Measurements from ENCODE around the gene HOTAIR. TPM values are rescaled to one million over a fixed set of nuclear protein-coding genes. Genes with fewer than 3 reads are reported as not detected.

The HOTAIR gene
- polyA plus RNA-seq, 3 donors from 2014 or later, result not detected

DNA sequence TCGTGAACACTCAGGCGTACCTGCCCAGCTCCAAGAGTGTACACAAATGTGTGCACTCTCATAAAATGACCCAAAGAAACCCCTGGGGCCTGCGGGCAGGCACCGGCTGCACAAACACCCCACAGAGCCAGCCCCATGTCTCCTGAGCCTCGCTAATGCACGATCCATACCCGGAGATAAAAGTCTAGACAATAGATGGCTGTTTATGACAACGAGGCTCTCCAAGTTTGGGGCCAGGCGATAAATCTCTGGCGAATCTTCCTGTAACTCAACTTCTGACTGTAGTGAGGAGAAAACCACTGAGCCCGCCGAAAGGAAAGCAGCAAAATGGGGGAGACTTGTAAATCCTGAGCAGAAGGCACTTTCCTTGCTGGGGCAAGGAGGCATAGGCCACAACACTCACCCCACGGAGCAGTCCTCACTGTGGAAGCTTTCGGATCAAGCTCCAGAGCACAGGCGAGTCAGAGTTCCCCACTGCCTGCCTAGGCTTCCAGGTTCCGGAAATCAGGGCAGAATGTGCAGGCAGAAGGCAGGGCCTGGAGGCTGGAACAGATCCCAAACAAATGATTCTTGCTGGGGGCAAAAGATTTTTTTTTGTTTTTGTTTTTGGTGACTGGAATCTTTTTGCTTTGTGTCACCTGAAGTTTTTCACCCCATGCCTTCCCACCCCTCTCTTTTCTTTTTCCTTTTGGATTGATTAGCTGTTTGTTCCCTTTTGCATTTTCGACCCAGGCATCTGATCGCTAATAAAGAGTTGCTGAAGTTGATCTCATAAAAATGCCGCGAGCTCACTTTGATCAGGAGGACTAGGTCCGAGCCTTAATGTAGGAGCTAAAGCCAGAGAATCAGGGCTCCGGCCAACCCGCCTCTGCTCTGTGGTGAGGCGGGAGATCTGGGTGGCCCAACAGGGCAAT is 6.3 kb downstream of the HOTAIR start:
- H3K36me3 Mint-ChIP-seq, result no peaks in the 10 kb centered on the region
- no peak overlapping the region for H3K4me3 Mint-ChIP-seq
- peaks cover 0 to 12% (median 0%) of the 10 kb centered on the region in 6 donors for H3K9me3 Mint-ChIP-seq
- peaks cover 30 to 40% of the 10 kb centered on the region in 2 donors for H3K4me1 Mint-ChIP-seq
- no peak for DNase-seq
- H3K27me3 Mint-ChIP-seq (ENCODE audit: low read depth in 3 of 3), result peaks cover 67 to 80% (median 78%) of the 10 kb centered on the region in 3 donors
- H3K27ac Mint-ChIP-seq, result no peak overlapping the region

- no peaks in the 10 kb centered on the region for H3K36me3 Mint-ChIP-seq
- peaks cover 67 to 79% (median 78%) of the 10 kb centered on the region in 3 donors for H3K27me3 Mint-ChIP-seq (ENCODE audit: low read depth in 3 of 3)
- no peak overlapping the region for H3K27ac Mint-ChIP-seq
- peak overlapping the region in 1 of 5 donors; percentile 41 for H3K4me3 Mint-ChIP-seq
- H3K4me1 Mint-ChIP-seq, result peaks cover 24 to 37% of the 10 kb centered on the region in 2 donors
- DNase-seq, result no peak
- peaks cover 0 to 6% (median 0%) of the 10 kb centered on the region in 6 donors for H3K9me3 Mint-ChIP-seq
These were observed 7.3 kb downstream of the HOTAIR start for GRCh38 chr12:53967421-53967925.

DNA sequence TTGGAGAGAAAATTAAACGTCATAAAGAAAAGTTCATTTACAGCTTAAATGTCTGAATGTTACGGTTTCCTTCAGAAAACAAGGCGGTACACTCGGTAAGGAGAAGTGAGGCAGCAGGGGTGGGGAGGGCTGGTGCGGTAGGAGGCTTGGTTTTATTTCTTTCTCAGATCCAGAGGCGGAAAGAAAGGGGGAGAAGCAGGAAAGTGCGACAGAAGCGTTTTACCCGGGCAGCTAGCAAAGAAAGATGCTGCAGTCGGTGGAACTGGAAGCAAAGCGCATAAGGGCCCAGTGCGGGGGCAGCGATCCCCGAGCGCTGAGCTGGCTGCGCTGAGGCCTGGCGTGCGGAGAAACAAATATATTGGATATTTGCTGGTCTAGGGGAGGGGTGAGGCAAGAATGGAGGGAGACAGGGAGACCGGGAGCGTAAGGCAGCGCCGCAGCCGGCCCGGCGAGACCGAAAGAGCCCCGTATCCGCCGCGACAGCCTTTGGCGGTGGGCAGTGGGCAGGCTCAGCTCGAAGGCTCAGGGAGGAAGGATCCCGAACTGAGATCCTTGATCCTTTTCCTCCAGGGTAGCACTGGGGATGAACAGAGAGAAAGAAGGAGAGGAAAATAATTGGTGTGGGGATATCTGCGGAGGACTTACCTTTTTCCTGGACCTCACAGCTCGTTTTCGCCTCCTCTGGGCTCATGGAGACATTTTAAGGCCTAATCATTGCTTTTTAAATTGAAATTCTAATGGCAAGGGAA is 8.2 kb downstream of the HOTAIR start:
- Mint-ChIP-seq H3K9me3 (peaks cover 0 to 6% (median 0%) of the 10 kb centered on the region in 6 donors), H3K27ac (peak overlapping the region in 1 of 6 donors; percentile 1), H3K4me1 (peaks cover 24 to 37% of the 10 kb centered on the region in 2 donors), H3K27me3 (ENCODE audit: low read depth in 3 of 3) (peaks cover 62 to 78% (median 77%) of the 10 kb centered on the region in 3 donors), H3K36me3 (no peaks in the 10 kb centered on the region), H3K4me3 (peak overlapping the region in 4 of 5 donors; percentile 14 to 66 (median 26))
- no peak for DNase-seq

GRCh38 chr12:53966085-53966384 is 8.7 kb downstream of the HOTAIR start:
- H3K4me1 Mint-ChIP-seq, result peaks cover 24 to 37% of the 10 kb centered on the region in 2 donors
- peak overlapping the region in 1 of 6 donors; percentile 1 for H3K27ac Mint-ChIP-seq
- no peaks in the 10 kb centered on the region for H3K36me3 Mint-ChIP-seq
- peaks cover 56 to 78% (median 72%) of the 10 kb centered on the region in 3 donors for H3K27me3 Mint-ChIP-seq (ENCODE audit: low read depth in 3 of 3)
- DNase-seq, result no peak
- peak overlapping the region in 2 of 5 donors; percentile 34 to 66 for H3K4me3 Mint-ChIP-seq
- H3K9me3 Mint-ChIP-seq, result peaks cover 0 to 6% (median 0%) of the 10 kb centered on the region in 6 donors

DNA sequence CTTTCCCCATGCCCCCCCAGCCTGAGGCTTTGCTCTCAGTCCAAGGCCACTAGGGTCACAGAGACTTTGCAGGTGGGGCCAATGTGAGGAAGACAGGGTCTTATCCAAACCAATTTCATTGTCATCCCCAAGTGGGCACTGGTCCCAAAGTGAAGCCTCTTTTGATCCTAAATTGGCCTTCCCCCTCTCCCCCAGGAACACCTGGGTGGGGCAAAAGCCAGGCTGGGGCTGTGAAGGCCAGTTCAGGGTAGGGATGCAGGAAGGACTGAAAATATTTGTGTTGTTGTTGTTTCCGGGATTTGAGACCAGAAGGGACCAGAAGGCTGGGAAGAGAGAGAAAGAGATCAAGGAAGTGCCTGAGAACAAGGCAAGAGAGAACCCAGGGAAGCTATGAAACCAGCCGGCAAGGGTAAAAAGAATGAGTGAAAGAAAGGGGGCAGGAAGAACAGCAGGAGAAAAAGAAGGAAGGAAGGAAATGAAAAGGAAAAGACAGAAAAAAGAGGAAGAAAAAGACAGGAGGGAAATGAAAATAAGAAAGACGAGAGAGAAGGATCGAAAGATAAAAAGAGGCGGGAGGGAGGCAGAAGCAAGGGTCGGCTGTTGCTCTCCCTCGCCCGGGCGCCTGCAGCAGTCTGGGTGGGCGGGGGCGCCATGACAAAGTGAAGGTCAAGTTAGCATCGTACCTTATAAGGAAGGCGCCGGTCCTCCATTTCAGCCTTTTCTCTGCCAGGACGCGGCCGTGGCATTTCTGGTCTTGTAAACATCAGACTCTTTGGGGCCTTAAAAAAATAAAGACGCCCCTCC is 9.3 kb downstream of the HOTAIR start:
- Mint-ChIP-seq H3K4me1 (peaks cover 26 to 40% of the 10 kb centered on the region in 2 donors), H3K27me3 (ENCODE audit: low read depth in 3 of 3) (peaks cover 52 to 74% (median 68%) of the 10 kb centered on the region in 3 donors), H3K9me3 (peaks cover 0 to 6% (median under 1%) of the 10 kb centered on the region in 6 donors), H3K36me3 (no peaks in the 10 kb centered on the region), H3K27ac (no peak overlapping the region), H3K4me3 (peak overlapping the region; percentile 3 to 66 (median 28))
- DNase-seq, result no peak

- peak overlapping the region in 2 of 5 donors; percentile 18 to 66 for H3K4me3 Mint-ChIP-seq
- H3K27ac Mint-ChIP-seq, result no peak overlapping the region
- H3K4me1 Mint-ChIP-seq, result peaks cover 29 to 49% of the 10 kb centered on the region in 2 donors
- peaks cover 49 to 80% (median 75%) of the 10 kb centered on the region in 3 donors for H3K27me3 Mint-ChIP-seq (ENCODE audit: low read depth in 3 of 3)
- H3K9me3 Mint-ChIP-seq, result peaks cover 0 to 6% (median under 1%) of the 10 kb centered on the region in 6 donors
- no peaks in the 10 kb centered on the region for H3K36me3 Mint-ChIP-seq
- no peak for DNase-seq
These were observed 10.4 kb downstream of the HOTAIR start for GRCh38 chr12:53964315-53964713.

DNA sequence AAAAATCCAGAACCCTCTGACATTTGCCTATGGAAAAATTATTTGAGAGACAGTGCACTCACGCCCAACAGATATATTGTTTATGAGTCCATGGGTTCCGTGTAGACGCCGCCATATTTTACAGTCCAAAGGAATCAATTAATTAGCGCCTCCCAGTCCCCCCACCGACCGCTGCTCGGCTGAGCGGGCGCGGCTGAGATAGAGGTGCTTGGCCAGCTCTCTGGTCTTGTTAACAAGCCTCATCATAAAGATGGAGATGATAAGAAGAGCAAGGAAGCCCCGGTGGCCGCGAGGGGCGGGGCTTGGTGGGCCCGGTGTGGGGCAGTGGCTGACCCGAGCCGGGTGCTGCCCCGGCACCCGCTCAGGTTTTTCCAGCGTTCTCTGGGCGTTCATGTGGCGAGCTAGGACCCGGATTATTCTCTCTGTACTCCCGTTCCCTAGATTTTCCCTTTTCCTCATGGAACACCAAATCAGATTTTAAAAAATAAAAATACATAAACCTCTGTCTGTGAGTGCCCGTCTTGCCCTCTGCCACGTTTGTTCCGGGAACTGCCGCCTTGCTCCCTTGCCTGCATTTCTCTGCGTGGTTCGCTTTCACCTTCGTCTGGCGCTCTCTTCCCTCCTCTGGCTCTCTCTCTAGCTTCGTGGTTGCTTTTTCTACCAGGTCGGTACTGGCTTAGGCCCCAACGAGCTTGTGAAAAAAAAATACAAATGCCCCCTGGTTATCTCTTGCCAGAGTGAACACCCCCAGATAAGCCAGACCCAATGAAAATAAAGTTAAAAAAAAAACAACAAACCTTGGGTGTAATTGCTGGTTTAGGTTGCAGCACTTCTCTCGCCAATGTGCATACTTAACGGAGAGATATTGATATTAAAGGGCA is 11.1 kb downstream of the HOTAIR start:
- DNase-seq, result no peak
- peaks cover 29 to 49% of the 10 kb centered on the region in 2 donors for H3K4me1 Mint-ChIP-seq
- H3K4me3 Mint-ChIP-seq, result peak overlapping the region in 2 of 5 donors; percentile 5 to 28
- H3K27ac Mint-ChIP-seq, result no peak overlapping the region
- peaks cover 48 to 83% (median 79%) of the 10 kb centered on the region in 3 donors for H3K27me3 Mint-ChIP-seq (ENCODE audit: low read depth in 3 of 3)
- peaks cover 0 to under 1% (median 0%) of the 10 kb centered on the region in 3 donors for H3K36me3 Mint-ChIP-seq
- peaks cover 0 to 11% (median under 1%) of the 10 kb centered on the region in 6 donors for H3K9me3 Mint-ChIP-seq

DNA sequence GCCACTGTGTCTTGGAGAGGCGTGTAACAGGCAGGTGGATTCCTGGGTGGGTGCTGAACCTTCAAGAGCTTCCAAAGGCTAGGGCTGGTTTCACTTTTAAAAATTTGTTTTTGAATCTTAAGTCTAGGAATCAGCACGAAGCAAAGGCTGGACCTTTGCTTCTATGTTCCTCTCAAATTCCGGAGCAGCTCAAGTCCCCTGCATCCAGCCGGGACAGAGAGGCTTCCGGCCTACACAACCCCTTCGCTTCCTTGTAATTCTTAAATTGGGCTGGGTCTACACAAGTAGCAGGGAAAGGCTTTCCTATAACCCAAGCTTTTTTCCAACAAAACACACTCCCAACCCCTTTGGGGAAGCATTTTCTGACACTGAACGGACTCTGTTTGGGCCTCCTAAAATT is 11.7 kb downstream of the HOTAIR start:
- H3K36me3 Mint-ChIP-seq, result peaks cover 0 to 7% (median 0%) of the 10 kb centered on the region in 3 donors
- H3K27ac Mint-ChIP-seq, result no peak overlapping the region
- no peak overlapping the region for H3K4me3 Mint-ChIP-seq

DNA sequence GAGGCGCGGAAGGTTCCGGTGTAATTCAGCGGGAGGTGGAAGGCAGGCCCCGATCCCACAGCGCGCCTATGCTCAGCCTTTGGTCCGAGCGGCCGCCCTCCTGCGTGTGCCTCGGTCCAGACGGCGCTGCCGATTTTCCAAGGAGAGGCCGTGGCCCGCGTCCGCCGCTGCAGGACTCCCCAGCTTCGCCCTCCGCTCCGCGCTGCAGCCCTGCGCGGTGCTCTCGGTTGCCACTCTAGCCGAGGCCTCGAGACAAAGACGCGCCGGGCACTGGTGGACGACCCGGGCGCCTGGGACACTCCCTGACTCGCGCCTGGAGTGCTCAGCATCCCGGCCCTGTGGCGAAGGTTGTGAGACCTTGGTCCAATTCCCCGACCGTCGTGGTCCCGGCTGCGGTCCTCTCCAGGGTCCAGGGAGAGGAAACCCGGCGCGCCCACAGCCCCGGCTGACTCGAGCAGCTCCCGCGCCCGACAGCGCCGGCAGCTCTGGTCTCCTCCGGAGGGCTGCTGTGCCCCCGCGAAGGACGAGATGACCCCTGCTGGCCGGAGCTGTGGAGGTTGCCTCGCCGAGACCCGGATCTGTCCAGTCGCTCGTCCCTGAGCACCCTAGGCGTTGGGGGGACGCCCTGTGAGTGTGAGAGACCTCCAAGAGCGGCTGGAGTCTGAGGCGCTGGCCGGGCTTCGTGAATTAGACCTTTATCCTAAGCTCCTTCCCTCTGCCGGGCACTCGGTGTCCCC is 13.6 kb downstream of the HOTAIR start:
- Mint-ChIP-seq H3K27ac (no peak overlapping the region), H3K4me3 (no peak overlapping the region), H3K4me1 (peaks cover 29 to 52% of the 10 kb centered on the region in 2 donors), H3K9me3 (peaks cover 0 to 13% (median under 1%) of the 10 kb centered on the region in 6 donors), H3K36me3 (peaks cover 0 to 7% (median 0%) of the 10 kb centered on the region in 3 donors), H3K27me3 (ENCODE audit: low read depth in 3 of 3) (peaks cover 50 to 81% (median 79%) of the 10 kb centered on the region in 3 donors)
- DNase-seq, result no peak

More for the DNA sequence above, 11.7 kb downstream of the HOTAIR start:
- no peak for DNase-seq
- peaks cover 47 to 82% (median 81%) of the 10 kb centered on the region in 3 donors for H3K27me3 Mint-ChIP-seq (ENCODE audit: low read depth in 3 of 3)
- peaks cover 0 to 13% (median under 1%) of the 10 kb centered on the region in 6 donors for H3K9me3 Mint-ChIP-seq
- peaks cover 29 to 49% of the 10 kb centered on the region in 2 donors for H3K4me1 Mint-ChIP-seq

- peak overlapping the region in 1 of 6 donors; percentile 28 for H3K27ac Mint-ChIP-seq
- DNase-seq, result no peak
- H3K36me3 Mint-ChIP-seq, result peaks cover 0 to 7% (median 0%) of the 10 kb centered on the region in 3 donors
- peaks cover 0 to 13% (median under 1%) of the 10 kb centered on the region in 6 donors for H3K9me3 Mint-ChIP-seq
- H3K4me3 Mint-ChIP-seq, result peak overlapping the region in 4 of 5 donors; percentile 6 to 51 (median 22)
- H3K27me3 Mint-ChIP-seq (ENCODE audit: low read depth in 3 of 3), result peaks cover 53 to 81% (median 79%) of the 10 kb centered on the region in 3 donors
- peaks cover 30 to 51% of the 10 kb centered on the region in 2 donors for H3K4me1 Mint-ChIP-seq
These were observed 14.3 kb downstream of the HOTAIR start for GRCh38 chr12:53960187-53961024.

GRCh38 chr12:53959314-53959713 is 15.4 kb downstream of the HOTAIR start:
- Mint-ChIP-seq H3K27ac (no peak overlapping the region), H3K4me1 (peaks cover 24 to 42% of the 10 kb centered on the region in 2 donors), H3K36me3 (peaks cover 0 to 7% (median 0%) of the 10 kb centered on the region in 3 donors), H3K4me3 (no peak overlapping the region), H3K27me3 (ENCODE audit: low read depth in 3 of 3) (peaks cover 57 to 79% (median 74%) of the 10 kb centered on the region in 3 donors), H3K9me3 (peaks cover 0 to 14% (median under 1%) of the 10 kb centered on the region in 6 donors)
- DNase-seq, result no peak

Measured in immature natural killer cell (primary cell).